ENCODE results near the gene ARSB.
"Not testable (repeated sequence)": the region's sequence is repeated elsewhere in the genome, so short reads cannot be mapped to it uniquely, and the experiment has no call there.

DNA sequence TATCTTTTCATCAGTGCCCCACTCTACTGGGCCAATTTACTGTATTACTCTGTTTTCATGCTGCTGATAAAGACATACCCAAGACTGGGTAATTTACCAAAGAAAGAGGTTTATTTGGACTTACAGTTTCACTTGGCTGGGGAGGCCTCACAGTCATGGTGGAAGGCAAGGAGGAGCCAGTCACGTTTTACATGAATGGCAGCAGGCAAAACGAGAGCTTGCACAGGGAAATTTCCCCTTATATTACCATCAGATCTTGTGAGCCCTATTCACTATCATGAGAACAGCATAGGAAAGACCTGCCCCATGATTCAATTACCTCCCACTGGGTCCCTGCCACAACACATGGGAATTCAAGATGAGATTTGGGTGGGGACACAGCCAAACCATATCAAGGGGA, 119.0 kb downstream of the ARSB start:
- TF ChIP-seq, protein P1, sequence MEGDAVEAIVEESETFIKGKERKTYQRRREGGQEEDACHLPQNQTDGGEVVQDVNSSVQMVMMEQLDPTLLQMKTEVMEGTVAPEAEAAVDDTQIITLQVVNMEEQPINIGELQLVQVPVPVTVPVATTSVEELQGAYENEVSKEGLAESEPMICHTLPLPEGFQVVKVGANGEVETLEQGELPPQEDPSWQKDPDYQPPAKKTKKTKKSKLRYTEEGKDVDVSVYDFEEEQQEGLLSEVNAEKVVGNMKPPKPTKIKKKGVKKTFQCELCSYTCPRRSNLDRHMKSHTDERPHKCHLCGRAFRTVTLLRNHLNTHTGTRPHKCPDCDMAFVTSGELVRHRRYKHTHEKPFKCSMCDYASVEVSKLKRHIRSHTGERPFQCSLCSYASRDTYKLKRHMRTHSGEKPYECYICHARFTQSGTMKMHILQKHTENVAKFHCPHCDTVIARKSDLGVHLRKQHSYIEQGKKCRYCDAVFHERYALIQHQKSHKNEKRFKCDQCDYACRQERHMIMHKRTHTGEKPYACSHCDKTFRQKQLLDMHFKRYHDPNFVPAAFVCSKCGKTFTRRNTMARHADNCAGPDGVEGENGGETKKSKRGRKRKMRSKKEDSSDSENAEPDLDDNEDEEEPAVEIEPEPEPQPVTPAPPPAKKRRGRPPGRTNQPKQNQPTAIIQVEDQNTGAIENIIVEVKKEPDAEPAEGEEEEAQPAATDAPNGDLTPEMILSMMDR (conservative IDR thresholded peaks at IDR 0.05 in 1 of 2, IDR thresholded peaks at IDR 0.05 in 1 of 2; ENCODE audit: low read depth in 1 of 2, low read length in 2 of 2), result not testable (repeated sequence)
- not testable (repeated sequence) for TF ChIP-seq EZH2 (IDR thresholded peaks at IDR 0.05; ENCODE audit: low read length, missing control alignments)
